Measurements from ENCODE around the gene BEST2. TPM values are rescaled to one million over a fixed set of nuclear protein-coding genes. Genes with fewer than 3 reads are reported as not detected.
"Not testable (repeated sequence)": the region's sequence is repeated elsewhere in the genome, so short reads cannot be mapped to it uniquely, and the experiment has no call there.

The BEST2 gene
- total RNA-seq = not detected

- peaks cover 5% of the 10 kb centered on the region for H3K4me1 Mint-ChIP-seq (ENCODE audit: low read depth)
- H3K36me3 Mint-ChIP-seq (ENCODE audit: insufficient read depth in 2 of 2) = peaks cover 9 to 15% of the 10 kb centered on the region in 2 donors
- DNase-seq (no peak), ATAC-seq (replicated peaks in 1 of 2) (no peak)
- H3K27ac Mint-ChIP-seq = no peak within 1 kb of the TSS
- H3K9me3 Mint-ChIP-seq = peaks cover 4% of the 10 kb centered on the region in 2 donors
- peaks cover 42% of the 10 kb centered on the region for H3K27me3 Mint-ChIP-seq (ENCODE audit: low read depth)
- no peak within 1 kb of the TSS for H3K4me3 Mint-ChIP-seq
Observed at GRCh38 chr19:12751635-12752034, at the start of gene BEST2. Gene BEST2, plus strand, starts transcription at chr19:12751791. Its CDS starts 802 bp downstream, at chr19:12752593.

- Mint-ChIP-seq H3K4me3 (no peak overlapping the region), H3K27me3 (ENCODE audit: low read depth) (no peaks in the 10 kb centered on the region), H3K27ac (no peak overlapping the region), H3K36me3 (ENCODE audit: insufficient read depth in 2 of 2) (peaks cover 6 to 15% of the 10 kb centered on the region in 2 donors), H3K9me3 (no peaks in the 10 kb centered on the region), H3K4me1 (ENCODE audit: low read depth) (peaks cover 4% of the 10 kb centered on the region)
- ATAC-seq (replicated peaks in 1 of 2) (peak; percentile 61 to 66), DNase-seq (peak; percentile 36 to 37)
Observed at GRCh38 chr19:12703046-12703445, 48.5 kb upstream of the BEST2 start.

DNA sequence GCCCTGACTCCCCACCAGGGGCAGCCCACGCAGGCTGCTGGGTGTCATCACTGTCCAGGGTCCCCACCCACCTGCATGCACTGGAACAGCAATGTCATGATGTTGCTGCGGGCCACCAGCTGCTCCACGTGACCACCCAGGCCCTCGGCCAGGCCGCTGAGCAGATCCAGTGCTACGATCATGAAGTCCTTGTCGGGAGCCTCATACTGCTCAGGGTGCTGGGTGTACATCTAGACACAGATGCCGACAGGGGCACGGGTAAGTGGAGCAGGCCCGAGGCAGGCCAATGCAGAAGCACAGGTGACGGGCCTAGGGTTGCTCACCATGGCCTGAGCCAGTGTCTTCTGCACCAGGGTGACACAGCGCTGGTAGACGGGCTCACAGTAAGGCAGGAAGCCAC, 46.4 kb upstream of the BEST2 start:
- Mint-ChIP-seq H3K9me3 (no peaks in the 10 kb centered on the region), H3K36me3 (ENCODE audit: insufficient read depth in 2 of 2) (peaks cover 6 to 13% of the 10 kb centered on the region in 2 donors), H3K27ac (no peak overlapping the region), H3K4me1 (ENCODE audit: low read depth) (no peaks in the 10 kb centered on the region), H3K4me3 (no peak overlapping the region), H3K27me3 (ENCODE audit: low read depth) (no peaks in the 10 kb centered on the region)
- DNase-seq = no peak
- ATAC-seq (replicated peaks in 1 of 2) = no peak

DNA sequence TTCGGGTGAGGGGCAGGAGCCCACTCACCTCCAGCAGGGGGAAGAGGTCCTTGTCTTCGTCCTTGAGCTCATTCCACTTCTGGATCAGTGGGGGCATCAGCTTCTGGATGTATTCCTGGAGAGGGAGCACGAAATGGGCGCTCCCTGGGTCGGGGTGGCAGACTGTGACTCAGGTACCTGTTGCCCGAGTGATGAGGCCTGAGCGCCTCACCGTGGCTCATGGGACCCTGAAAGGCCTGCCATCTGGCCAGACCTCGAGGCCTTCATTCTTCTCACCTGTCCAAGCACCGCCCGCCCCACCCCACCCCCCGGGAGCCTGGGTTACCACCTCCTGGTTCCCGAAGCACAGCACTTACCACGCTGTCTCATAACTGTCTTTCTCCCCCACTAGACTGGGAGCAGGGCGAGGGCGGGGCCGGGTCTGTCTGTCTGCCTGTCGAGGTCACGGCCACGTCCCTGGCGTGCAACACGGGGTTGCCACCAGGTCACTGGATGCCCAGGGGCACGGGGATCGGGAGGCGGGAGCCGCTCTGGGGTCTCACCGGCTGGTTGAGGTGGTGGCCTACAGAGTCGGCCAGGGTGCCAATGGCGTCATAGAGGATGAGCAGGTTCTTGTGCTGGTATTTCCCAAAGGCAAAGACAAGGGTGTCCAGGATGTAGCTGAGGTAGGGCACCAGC, 45.8 kb upstream of the BEST2 start:
- DNase-seq (no peak), ATAC-seq (replicated peaks in 1 of 2) (no peak)
- Mint-ChIP-seq H3K4me3 (no peak overlapping the region), H3K9me3 (no peaks in the 10 kb centered on the region), H3K27me3 (ENCODE audit: low read depth) (no peaks in the 10 kb centered on the region), H3K27ac (no peak overlapping the region), H3K4me1 (ENCODE audit: low read depth) (no peaks in the 10 kb centered on the region), H3K36me3 (ENCODE audit: insufficient read depth in 2 of 2) (peaks cover 6 to 17% of the 10 kb centered on the region in 2 donors)

GRCh38 chr19:12706332-12706718, 45.3 kb upstream of the BEST2 start:
- Mint-ChIP-seq H3K36me3 (ENCODE audit: insufficient read depth in 2 of 2) (peaks cover 9 to 21% of the 10 kb centered on the region in 2 donors), H3K27ac (no peak overlapping the region), H3K9me3 (no peaks in the 10 kb centered on the region), H3K4me1 (ENCODE audit: low read depth) (no peaks in the 10 kb centered on the region), H3K4me3 (no peak overlapping the region), H3K27me3 (ENCODE audit: low read depth) (no peaks in the 10 kb centered on the region)
- no peak for DNase-seq
- ATAC-seq (replicated peaks in 1 of 2) = no peak

GRCh38 chr19:12708641-12709040, 43.0 kb upstream of the BEST2 start:
- H3K4me3 Mint-ChIP-seq = no peak overlapping the region
- H3K36me3 Mint-ChIP-seq (ENCODE audit: insufficient read depth in 2 of 2) = peaks cover 8 to 17% of the 10 kb centered on the region in 2 donors
- H3K27ac Mint-ChIP-seq = no peak overlapping the region
- ATAC-seq (replicated peaks in 1 of 2) (no peak), DNase-seq (no peak)
- no peaks in the 10 kb centered on the region for H3K27me3 Mint-ChIP-seq (ENCODE audit: low read depth)
- no peaks in the 10 kb centered on the region for H3K4me1 Mint-ChIP-seq (ENCODE audit: low read depth)
- H3K9me3 Mint-ChIP-seq = no peaks in the 10 kb centered on the region

DNA sequence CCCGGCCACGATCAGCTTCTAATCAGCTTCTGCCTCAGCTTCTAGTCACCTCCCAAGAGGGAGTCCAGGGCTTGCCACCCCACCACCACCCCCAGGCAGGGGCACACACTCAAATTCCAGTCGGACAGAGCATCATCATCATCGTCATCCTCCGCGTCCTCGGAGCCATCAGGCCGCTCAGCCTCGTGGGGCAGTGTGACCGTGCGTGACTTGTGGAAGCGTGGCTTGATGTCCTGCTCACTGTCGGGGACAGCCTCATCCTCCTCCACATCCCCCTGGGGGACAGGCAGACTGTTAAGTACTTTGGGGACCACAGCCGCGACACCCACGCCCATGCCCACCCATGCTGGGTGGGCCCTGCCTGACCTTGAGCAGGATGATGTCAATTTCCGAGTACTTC, 40.4 kb upstream of the BEST2 start:
- no peak for ATAC-seq (replicated peaks in 1 of 2)
- no peak overlapping the region for H3K27ac Mint-ChIP-seq

DNA sequence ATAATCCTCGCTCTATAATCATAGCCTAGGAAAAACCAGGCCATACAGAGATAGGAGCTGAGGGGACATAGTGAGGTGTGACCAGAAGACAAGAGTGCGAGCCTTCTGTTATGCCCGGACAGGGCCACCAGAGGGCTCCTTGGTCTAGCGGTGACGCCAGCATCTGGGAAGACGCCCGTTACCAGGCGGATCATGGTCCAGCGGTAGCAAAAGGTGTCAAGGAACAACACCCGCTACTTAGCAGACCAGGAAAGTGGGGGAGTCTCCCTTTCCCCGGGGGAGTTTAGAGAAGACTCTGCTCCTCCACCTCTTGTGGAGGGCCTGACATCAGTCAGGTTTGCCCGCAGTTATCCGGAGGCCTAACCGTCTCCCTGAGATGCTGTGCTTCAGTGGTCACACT, 39.5 kb upstream of the BEST2 start:
- H3K27ac Mint-ChIP-seq; H3K4me3 Mint-ChIP-seq; DNase-seq; H3K9me3 Mint-ChIP-seq; ATAC-seq (replicated peaks in 1 of 2); H3K27me3 Mint-ChIP-seq (ENCODE audit: low read depth); H3K4me1 Mint-ChIP-seq (ENCODE audit: low read depth): not testable (repeated sequence)
- H3K36me3 Mint-ChIP-seq (ENCODE audit: insufficient read depth in 2 of 2) = peaks cover 11 to 15% of the 10 kb centered on the region in 2 donors

More for the DNA sequence above, 40.4 kb upstream of the BEST2 start:
- Mint-ChIP-seq H3K4me1 (ENCODE audit: low read depth) (no peaks in the 10 kb centered on the region), H3K4me3 (no peak overlapping the region), H3K27me3 (ENCODE audit: low read depth) (no peaks in the 10 kb centered on the region), H3K36me3 (ENCODE audit: insufficient read depth in 2 of 2) (peaks cover 8 to 15% of the 10 kb centered on the region in 2 donors), H3K9me3 (no peaks in the 10 kb centered on the region)
- DNase-seq = no peak

- ATAC-seq (replicated peaks in 1 of 2); H3K4me3 Mint-ChIP-seq; DNase-seq; H3K9me3 Mint-ChIP-seq; H3K27ac Mint-ChIP-seq; H3K27me3 Mint-ChIP-seq (ENCODE audit: low read depth): not testable (repeated sequence)
- Mint-ChIP-seq H3K4me1 (ENCODE audit: low read depth) (peaks cover 11% of the 10 kb centered on the region), H3K36me3 (ENCODE audit: insufficient read depth in 2 of 2) (peaks cover 11 to 15% of the 10 kb centered on the region in 2 donors)
Observed at GRCh38 chr19:12713304-12713703, 38.3 kb upstream of the BEST2 start.

DNA sequence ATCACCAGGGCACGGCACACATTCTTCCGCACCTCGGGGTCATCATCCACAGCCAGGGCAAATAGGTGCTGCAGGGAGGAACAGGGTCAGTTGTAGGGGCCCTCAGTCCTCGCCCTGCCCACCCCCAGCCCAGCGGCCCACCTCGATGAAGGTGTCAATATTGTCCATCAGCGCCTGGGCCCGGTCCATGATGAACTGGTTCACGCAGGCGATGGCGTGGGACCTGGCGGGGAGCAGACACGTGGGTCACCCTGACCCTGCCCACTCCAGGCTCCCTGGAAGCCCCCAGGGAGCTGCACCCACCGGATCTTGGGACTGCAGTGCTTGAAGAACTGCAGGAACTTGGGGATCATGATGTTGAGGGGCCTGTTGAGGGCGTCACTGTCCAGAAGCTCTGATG, 36.5 kb upstream of the BEST2 start:
- DNase-seq (no peak), ATAC-seq (replicated peaks in 1 of 2) (no peak)
- H3K36me3 Mint-ChIP-seq (ENCODE audit: insufficient read depth in 2 of 2) = peaks cover 11 to 20% of the 10 kb centered on the region in 2 donors
- no peaks in the 10 kb centered on the region for H3K27me3 Mint-ChIP-seq (ENCODE audit: low read depth)
- no peaks in the 10 kb centered on the region for H3K9me3 Mint-ChIP-seq
- H3K4me1 Mint-ChIP-seq (ENCODE audit: low read depth) = peaks cover 26% of the 10 kb centered on the region
- H3K27ac Mint-ChIP-seq = no peak overlapping the region
- no peak overlapping the region for H3K4me3 Mint-ChIP-seq

GRCh38 chr19:12715929-12716328, 35.7 kb upstream of the BEST2 start:
- H3K27me3 Mint-ChIP-seq (ENCODE audit: low read depth) = no peaks in the 10 kb centered on the region
- no peak overlapping the region for H3K4me3 Mint-ChIP-seq
- H3K9me3 Mint-ChIP-seq = no peaks in the 10 kb centered on the region
- no peak overlapping the region for H3K27ac Mint-ChIP-seq
- ATAC-seq (replicated peaks in 1 of 2) (no peak), DNase-seq (no peak)
- H3K4me1 Mint-ChIP-seq (ENCODE audit: low read depth) = peaks cover 34% of the 10 kb centered on the region
- peaks cover 11 to 16% of the 10 kb centered on the region in 2 donors for H3K36me3 Mint-ChIP-seq (ENCODE audit: insufficient read depth in 2 of 2)

- Mint-ChIP-seq H3K36me3 (ENCODE audit: insufficient read depth in 2 of 2) (peaks cover 13 to 15% of the 10 kb centered on the region in 2 donors), H3K4me3 (peak overlapping the region; percentile 52 to 95), H3K9me3 (no peaks in the 10 kb centered on the region), H3K4me1 (ENCODE audit: low read depth) (peaks cover 55% of the 10 kb centered on the region), H3K27ac (no peak overlapping the region), H3K27me3 (ENCODE audit: low read depth) (no peaks in the 10 kb centered on the region)
- ATAC-seq (replicated peaks in 1 of 2) (no peak), DNase-seq (no peak)
Observed at GRCh38 chr19:12720296-12720695, 31.3 kb upstream of the BEST2 start.

GRCh38 chr19:12720851-12721655, 30.5 kb upstream of the BEST2 start:
- no peaks in the 10 kb centered on the region for H3K27me3 Mint-ChIP-seq (ENCODE audit: low read depth)
- ATAC-seq (replicated peaks in 1 of 2) (no peak), DNase-seq (peak in 1 of 2 donors; percentile 25)
- H3K4me1 Mint-ChIP-seq (ENCODE audit: low read depth) = peaks cover 55% of the 10 kb centered on the region
- peaks cover 13 to 15% of the 10 kb centered on the region in 2 donors for H3K36me3 Mint-ChIP-seq (ENCODE audit: insufficient read depth in 2 of 2)
- H3K27ac Mint-ChIP-seq = peak overlapping the region; percentile 97
- H3K9me3 Mint-ChIP-seq = no peaks in the 10 kb centered on the region
- H3K4me3 Mint-ChIP-seq = peak overlapping the region; percentile 95 to 96

Data from activated T-cell treated with anti-CD3 and anti-CD28 coated beads, Interleukin-2, amount 50 U/mL, for 72 hours (primary cell).